CD4-positive, alpha-beta T cell (primary cell): ENCODE data around the gene SECTM1. TPM values are rescaled to one million over a fixed set of nuclear protein-coding genes. Genes with fewer than 3 reads are reported as not detected.
A peak's percentile ranks its signal among the peaks of the same experiment; 100 is the strongest.

Source experiments
- ATAC-seq: fragments of 200-7000 bp; cut with Tn5 transposase; one replicate; pipeline ENCODE4 v1.10.0; 2022; ENCODE audit warnings: mild to moderate bottlenecking; ENCODE audit not compliant: poor library complexity
- CTCF ChIA-PET: fragments of 350-600 bp; sonication (Branson Sonifier 250); formaldehyde crosslinking; loops from one replicate; lab custom pipeline; 2021; ENCODE audit warnings: antibody characterized with exemption, inconsistent platforms; lab: Charles Lee
- POLR2A ChIA-PET: fragments of 350-600 bp; sonication (Branson Sonifier 250); formaldehyde crosslinking; loops from one replicate; lab custom pipeline; 2021; ENCODE audit warnings: antibody characterized with exemption, inconsistent platforms; lab: Charles Lee
- DNase-seq, 14 experiments: peaks; one replicate each; pipeline ENCODE4 v3.0.0-alpha.2; 2013 to 2020; ENCODE audit warnings: mixed read lengths in 2 of 14
- H3K27ac ChIP-seq, 2 donors: one replicate each; pipeline versions ENCODE4 v1.5.1 to v1.7.0; 2013; ENCODE audit warnings: low read length in 2 of 2, low read depth in 1 of 2, mild to moderate bottlenecking in 1 of 2
- H3K27me3 ChIP-seq, 2 experiments: 1 replicate in 1 of 2; 2 replicates in 1 of 2; pipeline versions ENCODE4 v1.6.1 to v1.7.0; 2013; ENCODE audit warnings: low read length in 2 of 2, control low read depth in 1 of 2, mild to moderate bottlenecking in 1 of 2, moderate library complexity in 1 of 2; ENCODE audit not compliant: insufficient read depth in 2 of 2, control insufficient read depth in 1 of 2
- H3K36me3 ChIP-seq: one replicate; pipeline ENCODE4 v1.6.1; 2013; ENCODE audit warnings: low read length, control low read depth; ENCODE audit not compliant: insufficient read depth
- H3K4me1 ChIP-seq: one replicate; pipeline ENCODE4 v1.6.1; 2013; ENCODE audit warnings: low read length, control low read depth; ENCODE audit not compliant: insufficient read depth
- H3K4me3 ChIP-seq: one replicate; pipeline ENCODE4 v1.5.1; 2013; ENCODE audit warnings: mild to moderate bottlenecking, low read length, moderate library complexity
- H3K9me3 ChIP-seq, 2 experiments: 1 replicate in 1 of 2; 2 replicates in 1 of 2; pipeline versions ENCODE4 v1.6.1 to v1.7.0; 2013; ENCODE audit warnings: low read length in 2 of 2, mild to moderate bottlenecking in 2 of 2, control low read depth in 1 of 2, moderate library complexity in 1 of 2; ENCODE audit not compliant: control insufficient read depth in 1 of 2, insufficient read depth in 1 of 2
- H3K27ac Mint-ChIP-seq: one replicate; pipeline ENCODE4 v1.8.0; 2020; ENCODE audit warnings: mixed read lengths
- H3K27me3 Mint-ChIP-seq: one replicate; pipeline ENCODE4 v1.8.0; 2021; ENCODE audit warnings: mixed read lengths
- H3K36me3 Mint-ChIP-seq: one replicate; pipeline ENCODE4 v1.8.0; 2021; ENCODE audit warnings: low read depth, mixed read lengths
- H3K4me1 Mint-ChIP-seq: one replicate; pipeline ENCODE4 v1.8.0; 2021; ENCODE audit warnings: low read depth, mixed read lengths
- H3K4me3 Mint-ChIP-seq: one replicate; pipeline ENCODE4 v1.8.0; 2020; ENCODE audit warnings: mild to moderate bottlenecking, mixed read lengths
- H3K9me3 Mint-ChIP-seq: one replicate; pipeline ENCODE4 v1.8.0; 2020; ENCODE audit warnings: mixed read lengths
- intact Hi-C, 2 experiments: fragments of 100-400 bp; cut with DNase I in 1 of 2; cut with micrococcal nuclease in 1 of 2; formaldehyde crosslinking; loops; one replicate each; pipeline versions ENCODE4 v1.15.1 to v1.9.0; 2023 to 2025; cut with DNase I, micrococcal nuclease
- total RNA-seq, 174 experiments: library from RNA in 2 of 174; stranded (reverse) in 2 of 174; gene quantifications; one replicate each; pipeline ENCODE4 v1.2.3 and lab custom pipeline; 2021 to 2026
- TF ChIP-seq, protein P1 (sequence below): fragments of 200-600 bp; IDR thresholded peaks from one replicate; pipeline ENCODE4 v1.8.0; 2022; ENCODE audit warnings: antibody characterized with exemption, mild to moderate bottlenecking

Gene SECTM1
- total RNA-seq, 2 experiments from 2014 or later, result 2.1 to 3.1 TPM

DNA sequence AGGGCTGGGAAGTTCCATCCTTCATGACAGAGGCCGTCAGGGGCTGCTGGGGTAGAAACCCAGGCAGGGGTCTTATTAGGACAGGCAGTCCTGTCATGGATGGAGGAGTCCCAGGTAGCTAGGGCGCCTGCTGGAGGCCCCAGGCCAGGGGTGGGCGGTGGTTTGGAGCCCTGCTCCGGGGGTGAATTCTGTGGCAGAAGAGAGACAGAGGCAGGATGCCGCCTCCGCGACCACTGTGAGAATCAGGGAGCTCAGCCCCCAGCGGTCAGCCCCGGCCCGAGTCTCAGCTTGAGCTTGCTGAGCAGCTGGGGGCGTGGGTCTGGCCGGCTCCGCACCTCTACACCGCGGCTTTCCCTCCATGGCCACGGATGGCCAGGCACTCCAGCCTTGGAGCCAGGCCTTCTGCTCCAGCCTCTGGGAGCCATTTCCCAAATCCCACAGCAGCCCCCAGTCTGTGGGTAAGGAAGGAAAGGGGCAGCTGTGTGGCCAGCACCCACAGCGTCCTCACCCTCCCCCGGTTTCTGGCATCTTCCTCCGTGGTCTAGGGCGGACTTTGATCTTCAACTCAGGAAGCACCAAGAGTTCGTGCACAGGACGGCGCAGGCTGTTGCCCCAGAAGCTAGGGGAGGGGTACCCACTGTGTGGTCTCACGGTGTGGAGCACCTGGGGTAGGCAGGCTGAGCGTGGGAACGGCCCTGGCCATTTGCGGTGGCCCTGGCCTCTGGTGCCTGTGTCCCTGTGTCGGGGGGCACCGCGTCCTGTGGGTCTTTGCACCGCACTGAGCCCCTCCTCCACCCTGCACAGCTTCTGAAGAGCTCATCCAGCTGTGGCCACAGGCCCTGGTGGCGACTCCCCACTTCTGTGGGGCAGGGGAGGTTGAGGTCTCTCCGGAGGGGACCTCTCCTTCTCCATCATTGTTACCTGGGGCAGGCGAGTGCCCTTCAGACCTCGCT is 30.3 kb downstream of the SECTM1 start:
- Mint-ChIP-seq H3K27ac (peak overlapping the region; percentile 100), H3K4me3 (peak overlapping the region; percentile 87), H3K36me3 (peaks cover 2% of the 10 kb centered on the region), H3K9me3 (no peaks in the 10 kb centered on the region), H3K27me3 (no peaks in the 10 kb centered on the region), H3K4me1 (peaks cover 78% of the 10 kb centered on the region)
- Histone ChIP-seq H3K4me3 (peak overlapping the region; percentile 52), H3K27ac (peak overlapping the region; percentile 62 to 70), H3K36me3 (no peaks in the 10 kb centered on the region), H3K4me1 (peaks cover 80% of the 10 kb centered on the region), H3K9me3 (no peaks in the 10 kb centered on the region), H3K27me3 (no peaks in the 10 kb centered on the region)
- TF ChIP-seq, protein P1, sequence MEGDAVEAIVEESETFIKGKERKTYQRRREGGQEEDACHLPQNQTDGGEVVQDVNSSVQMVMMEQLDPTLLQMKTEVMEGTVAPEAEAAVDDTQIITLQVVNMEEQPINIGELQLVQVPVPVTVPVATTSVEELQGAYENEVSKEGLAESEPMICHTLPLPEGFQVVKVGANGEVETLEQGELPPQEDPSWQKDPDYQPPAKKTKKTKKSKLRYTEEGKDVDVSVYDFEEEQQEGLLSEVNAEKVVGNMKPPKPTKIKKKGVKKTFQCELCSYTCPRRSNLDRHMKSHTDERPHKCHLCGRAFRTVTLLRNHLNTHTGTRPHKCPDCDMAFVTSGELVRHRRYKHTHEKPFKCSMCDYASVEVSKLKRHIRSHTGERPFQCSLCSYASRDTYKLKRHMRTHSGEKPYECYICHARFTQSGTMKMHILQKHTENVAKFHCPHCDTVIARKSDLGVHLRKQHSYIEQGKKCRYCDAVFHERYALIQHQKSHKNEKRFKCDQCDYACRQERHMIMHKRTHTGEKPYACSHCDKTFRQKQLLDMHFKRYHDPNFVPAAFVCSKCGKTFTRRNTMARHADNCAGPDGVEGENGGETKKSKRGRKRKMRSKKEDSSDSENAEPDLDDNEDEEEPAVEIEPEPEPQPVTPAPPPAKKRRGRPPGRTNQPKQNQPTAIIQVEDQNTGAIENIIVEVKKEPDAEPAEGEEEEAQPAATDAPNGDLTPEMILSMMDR, result no peak
- intact Hi-C loops, result loop anchor here in 1 of 2 experiments (5.0 kb wide), 1 partner anchor 46 kb away; no protein-coding TSS in a partner anchor
- DNase-seq (peak in 11 of 14 experiments; percentile 32 to 76 (median 48)), ATAC-seq (peak; percentile 45)
- ChIA-PET CTCF (interaction anchor here (0.8 to 1.7 kb wide), 3 partner anchors 18 to 67 kb away, joined by 3 to 7 read pairs (median 3); partner anchors contain the start of gene CSNK1D), POLR2A (interaction anchor here (0.9 to 8.9 kb wide), 13 partner anchors 8 to 280 kb away, joined by 3 to 157 read pairs (median 3); partner anchors contain the start of genes CD7, CENPX, DCXR and DUS1L)

DNA sequence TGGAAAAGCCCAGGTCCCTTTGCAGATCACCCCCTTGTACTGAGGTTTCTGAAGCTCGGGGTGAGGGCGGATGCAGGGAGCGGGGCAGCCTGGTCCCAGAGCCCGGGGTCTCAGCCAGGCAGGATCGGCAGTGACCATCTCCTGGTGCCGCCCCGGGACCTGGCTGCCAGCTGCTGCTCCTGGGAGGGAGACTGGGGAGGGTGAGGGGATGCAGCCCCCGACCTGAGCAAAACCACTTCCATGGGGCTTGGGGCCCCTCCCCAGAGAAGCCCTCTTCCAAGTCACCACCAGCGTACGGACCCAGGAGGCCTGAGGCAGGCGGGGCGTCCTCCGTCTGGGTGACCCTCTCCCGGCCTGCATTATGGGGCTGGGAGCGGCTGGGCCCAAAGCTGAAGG is 31.0 kb downstream of the SECTM1 start:
- Mint-ChIP-seq H3K9me3 (no peaks in the 10 kb centered on the region), H3K4me3 (peak overlapping the region; percentile 88), H3K27ac (peak overlapping the region; percentile 100), H3K4me1 (peaks cover 80% of the 10 kb centered on the region), H3K36me3 (peaks cover 9% of the 10 kb centered on the region), H3K27me3 (no peaks in the 10 kb centered on the region)
- CTCF ChIA-PET, result interaction anchor here (0.7 to 1.7 kb wide), 2 partner anchors 18 to 56 kb away, joined by 3 to 7 read pairs; no protein-coding TSS in a partner anchor
- POLR2A ChIA-PET, result interaction anchor here (0.5 to 8.9 kb wide), 11 partner anchors 10 to 280 kb away, joined by 3 to 157 read pairs (median 3); partner anchors contain the start of genes CD7, CENPX, DCXR and LRRC45
- H3K27me3 ChIP-seq, result no peaks in the 10 kb centered on the region
- peak in 1 of 14 experiments; percentile 36 for DNase-seq
- TF ChIP-seq, protein P1, result no peak
- intact Hi-C loops, result loop anchor here in 1 of 2 experiments (5.0 kb wide), 1 partner anchor 45 kb away; no protein-coding TSS in a partner anchor
- peaks cover 87% of the 10 kb centered on the region for H3K4me1 ChIP-seq
- H3K36me3 ChIP-seq, result no peaks in the 10 kb centered on the region
- no peaks in the 10 kb centered on the region for H3K9me3 ChIP-seq
- H3K4me3 ChIP-seq, result peak overlapping the region; percentile 52
- ATAC-seq, result no peak
- peak overlapping the region; percentile 62 to 70 for H3K27ac ChIP-seq

DNA sequence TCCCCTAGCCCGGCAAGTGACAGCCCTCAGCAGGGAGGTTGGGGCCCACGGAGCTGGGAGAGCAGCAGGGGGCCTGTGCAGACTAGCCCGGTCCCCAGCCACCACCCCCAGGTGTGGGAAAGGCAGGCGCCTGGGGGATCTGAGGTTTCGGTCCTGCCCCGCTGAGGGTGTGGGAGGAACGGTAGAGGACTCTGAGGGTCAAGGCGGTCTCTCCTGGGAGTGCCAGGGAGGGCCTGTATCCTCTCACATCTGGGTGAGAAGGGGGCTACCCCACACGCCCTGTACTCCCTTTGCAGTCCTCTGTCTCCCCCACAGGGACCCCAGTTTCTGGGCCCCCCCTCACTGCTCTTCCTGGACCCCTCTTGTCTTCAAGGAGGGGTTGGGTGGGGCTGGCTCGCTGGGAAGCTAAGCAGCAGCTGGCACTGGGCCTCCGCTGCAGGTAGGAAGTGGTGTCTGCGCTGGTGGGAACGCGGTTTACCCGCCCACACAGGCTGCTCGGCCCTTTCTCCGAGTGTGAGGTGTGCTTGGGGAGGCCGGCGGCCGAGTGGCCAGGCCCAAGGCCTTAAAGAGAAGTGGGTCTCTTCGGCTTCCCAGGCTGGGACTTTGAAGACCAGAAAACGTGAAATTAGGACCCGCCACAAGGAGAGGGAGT is 31.5 kb downstream of the SECTM1 start:
- no peaks in the 10 kb centered on the region for H3K27me3 ChIP-seq
- H3K27me3 Mint-ChIP-seq, result no peaks in the 10 kb centered on the region
- intact Hi-C loops, result loop anchor here in 1 of 2 experiments (1.0 to 5.0 kb wide), 2 partner anchors 14 to 45 kb away; no protein-coding TSS in a partner anchor
- H3K4me1 ChIP-seq, result peaks cover 93% of the 10 kb centered on the region
- no peaks in the 10 kb centered on the region for H3K9me3 Mint-ChIP-seq
- H3K4me3 ChIP-seq, result peak overlapping the region; percentile 52
- ChIA-PET CTCF (interaction anchor here (0.7 to 3.3 kb wide), 6 partner anchors 11 to 66 kb away, joined by 3 to 16 read pairs (median 6); no protein-coding TSS in a partner anchor), POLR2A (interaction anchor here (0.5 to 8.9 kb wide), 11 partner anchors 9 to 264 kb away, joined by 3 to 157 read pairs (median 3); partner anchors contain the start of genes CD7, DCXR and SECTM1)
- H3K36me3 Mint-ChIP-seq, result peaks cover 14% of the 10 kb centered on the region
- no peaks in the 10 kb centered on the region for H3K36me3 ChIP-seq
- H3K27ac ChIP-seq, result peak overlapping the region; percentile 62 to 70
- peak in 11 of 14 experiments; percentile 38 to 71 (median 58) for DNase-seq
- TF ChIP-seq, protein P1, result no peak
- H3K4me1 Mint-ChIP-seq, result peaks cover 85% of the 10 kb centered on the region
- ATAC-seq, result no peak
- H3K9me3 ChIP-seq, result no peaks in the 10 kb centered on the region
- H3K4me3 Mint-ChIP-seq, result peak overlapping the region; percentile 88
- H3K27ac Mint-ChIP-seq, result peak overlapping the region; percentile 100
